HL-60 (cell line): ENCODE measurements around the gene NKX2-2.

Experiments used
- DNase-seq, 2 experiments: peaks; one replicate each; pipeline ENCODE4 v3.0.0-alpha.2; 2010 to 2020; ENCODE audit warnings: low read depth in 1 of 2, low spot score in 1 of 2
- H3K27ac ChIP-seq: fragments of 250-450 bp; sonication (Bioruptor Pico); replicated peaks from 2 replicates; pipeline ENCODE4 v1.5.1; 2020; ENCODE audit warnings: mild to moderate bottlenecking, moderate library complexity
- H3K27me3 ChIP-seq: fragments of 250-450 bp; sonication (Bioruptor Pico); 2 replicates; pipeline ENCODE4 v1.5.1; 2021; ENCODE audit warnings: mild to moderate bottlenecking, moderate library complexity; ENCODE audit not compliant: insufficient read depth, poor library complexity, severe bottlenecking
- H3K4me3 ChIP-seq: replicated peaks from 2 replicates; pipeline ENCODE4 v1.5.1; 2011; ENCODE audit warnings: mild to moderate bottlenecking, control low read depth, low read length; ENCODE audit not compliant: insufficient read depth
- CTCF ChIP-seq: IDR thresholded peaks from one replicate; pipeline ENCODE4 v1.5.1; 2011; ENCODE audit warnings: low read length, control low read depth, inconsistent platforms; ENCODE audit not compliant: insufficient read depth
- GABPA ChIP-seq: IDR thresholded peaks from 2 replicates; pipeline ENCODE4 v1.6.1; 2012; ENCODE audit warnings: low read depth
- POLR2AphosphoS5 ChIP-seq: IDR thresholded peaks from 2 replicates; pipeline ENCODE4 v1.6.1; 2012; ENCODE audit warnings: low read depth
- REST ChIP-seq: IDR thresholded peaks from 2 replicates; pipeline ENCODE4 v1.6.1; 2012; ENCODE audit warnings: low read depth; ENCODE audit not compliant: insufficient replicate concordance
- SPI1 ChIP-seq: IDR thresholded peaks from 2 replicates; pipeline ENCODE4 v1.6.1; 2012; ENCODE audit warnings: low read depth, mild to moderate bottlenecking, borderline replicate concordance
- long read RNA-seq: library from polyadenylated mRNA; unstranded; transcript quantifications from one replicate; pipeline ENCODE4 v2.0.0, GENCODE V29; 2020

The NKX2-2 gene
- long read RNA-seq = 0 reads

- no peak for DNase-seq
- Histone ChIP-seq H3K4me3 (no peak within 1 kb of the TSS), H3K27me3 (peaks cover 92% of the 10 kb centered on the region), H3K27ac (no peak within 1 kb of the TSS)
- TF ChIP-seq SPI1 (no peak), GABPA (no peak), REST (no peak), POLR2AphosphoS5 (no peak), CTCF (no peak)
Observed at GRCh38 chr20:21513881-21514540, at the start of gene NKX2-2. NKX2-2 (minus strand) TSS chr20:21514064; CDS start chr20:21513669, 395 bp downstream.

GRCh38 chr20:21562656-21563055, 48.8 kb upstream of the NKX2-2 start:
- no peak for DNase-seq
- Histone ChIP-seq H3K27ac (no peak overlapping the region), H3K27me3 (peaks cover 4% of the 10 kb centered on the region), H3K4me3 (no peak overlapping the region)
- no peak for TF ChIP-seq SPI1
- TF ChIP-seq REST = no peak
- TF ChIP-seq GABPA = no peak
- TF ChIP-seq POLR2AphosphoS5 = no peak
- no peak for TF ChIP-seq CTCF

- DNase-seq = no peak
- peaks cover 5% of the 10 kb centered on the region for H3K27me3 ChIP-seq
- no peak overlapping the region for H3K4me3 ChIP-seq
- H3K27ac ChIP-seq = no peak overlapping the region
- no peak for TF ChIP-seq GABPA
- TF ChIP-seq CTCF = no peak
Observed at GRCh38 chr20:21559305-21559704, 45.4 kb upstream of the NKX2-2 start.
